Smooth muscle cell of the brain vasculature (primary cell): Measurements from ENCODE around the gene ANK3.

Source experiments
- DNase-seq: peaks from one replicate; pipeline ENCODE4 v3.0.0-alpha.2; 2012; ENCODE audit warnings: low read depth, low spot score

The ANK3 gene

GRCh38 chr10:60281792-60282353 is 107.8 kb downstream of the ANK3 start:
- DNase-seq, result no peak

- DNase-seq, result no peak
Observed at GRCh38 chr10:60281331-60281730, 108.3 kb downstream of the ANK3 start.

- DNase-seq, result no peak
Observed at GRCh38 chr10:60280475-60280874, 109.2 kb downstream of the ANK3 start.

GRCh38 chr10:60277656-60278055 is 112.0 kb downstream of the ANK3 start:
- DNase-seq, result no peak

GRCh38 chr10:60276232-60276631 is 113.4 kb downstream of the ANK3 start:
- no peak for DNase-seq

- DNase-seq, result no peak
Observed at GRCh38 chr10:60271319-60272040, 118.2 kb downstream of the ANK3 start.

- no peak for DNase-seq
Observed at GRCh38 chr10:60270426-60270825, 119.2 kb downstream of the ANK3 start.

GRCh38 chr10:60267802-60268201 is 121.9 kb downstream of the ANK3 start:
- no peak for DNase-seq

GRCh38 chr10:60266513-60266912 is 123.2 kb downstream of the ANK3 start:
- DNase-seq, result no peak

- no peak for DNase-seq
Observed at GRCh38 chr10:60262647-60263126, 127.0 kb downstream of the ANK3 start.

GRCh38 chr10:60260321-60260720 is 129.4 kb downstream of the ANK3 start:
- DNase-seq, result no peak

GRCh38 chr10:60258429-60258797 is 131.3 kb downstream of the ANK3 start:
- DNase-seq, result no peak

- no peak for DNase-seq
Observed at GRCh38 chr10:60257767-60258428, 131.8 kb downstream of the ANK3 start.

- no peak for DNase-seq
Observed at GRCh38 chr10:60254776-60255175, 134.9 kb downstream of the ANK3 start.

GRCh38 chr10:60253484-60253883 is 136.2 kb downstream of the ANK3 start:
- no peak for DNase-seq

GRCh38 chr10:60252688-60253087 is 137.0 kb downstream of the ANK3 start:
- DNase-seq, result no peak

- no peak for DNase-seq
Observed at GRCh38 chr10:60246382-60246781, 143.3 kb downstream of the ANK3 start.

GRCh38 chr10:60239228-60239627 is 150.4 kb downstream of the ANK3 start:
- no peak for DNase-seq

GRCh38 chr10:60238759-60239100 is 150.9 kb downstream of the ANK3 start:
- no peak for DNase-seq

- DNase-seq, result peak; percentile 7
Observed at GRCh38 chr10:60237977-60238758, 151.5 kb downstream of the ANK3 start.

GRCh38 chr10:60236869-60237524 is 152.7 kb downstream of the ANK3 start:
- no peak for DNase-seq

- no peak for DNase-seq
Observed at GRCh38 chr10:60235001-60235400, 154.7 kb downstream of the ANK3 start.
